NCI-H510A treated with DMSO at 0.1 percent for 48 hours (cell line): ENCODE measurements around the gene SPTLC1.
"Not testable (repeated sequence)": the region's sequence is repeated elsewhere in the genome, so short reads cannot be mapped to it uniquely, and the experiment has no call there.

Experiments
- DNase-seq: peaks from one replicate; lab custom pipeline; 2025; lab: John Stamatoyannopoulos, UW

Gene SPTLC1

GRCh38 chr9:92030367-92030766 lies 84.8 kb downstream of the SPTLC1 start:
- no peak for DNase-seq

GRCh38 chr9:92029553-92029952 lies 85.7 kb downstream of the SPTLC1 start:
- DNase-seq: no peak

DNA sequence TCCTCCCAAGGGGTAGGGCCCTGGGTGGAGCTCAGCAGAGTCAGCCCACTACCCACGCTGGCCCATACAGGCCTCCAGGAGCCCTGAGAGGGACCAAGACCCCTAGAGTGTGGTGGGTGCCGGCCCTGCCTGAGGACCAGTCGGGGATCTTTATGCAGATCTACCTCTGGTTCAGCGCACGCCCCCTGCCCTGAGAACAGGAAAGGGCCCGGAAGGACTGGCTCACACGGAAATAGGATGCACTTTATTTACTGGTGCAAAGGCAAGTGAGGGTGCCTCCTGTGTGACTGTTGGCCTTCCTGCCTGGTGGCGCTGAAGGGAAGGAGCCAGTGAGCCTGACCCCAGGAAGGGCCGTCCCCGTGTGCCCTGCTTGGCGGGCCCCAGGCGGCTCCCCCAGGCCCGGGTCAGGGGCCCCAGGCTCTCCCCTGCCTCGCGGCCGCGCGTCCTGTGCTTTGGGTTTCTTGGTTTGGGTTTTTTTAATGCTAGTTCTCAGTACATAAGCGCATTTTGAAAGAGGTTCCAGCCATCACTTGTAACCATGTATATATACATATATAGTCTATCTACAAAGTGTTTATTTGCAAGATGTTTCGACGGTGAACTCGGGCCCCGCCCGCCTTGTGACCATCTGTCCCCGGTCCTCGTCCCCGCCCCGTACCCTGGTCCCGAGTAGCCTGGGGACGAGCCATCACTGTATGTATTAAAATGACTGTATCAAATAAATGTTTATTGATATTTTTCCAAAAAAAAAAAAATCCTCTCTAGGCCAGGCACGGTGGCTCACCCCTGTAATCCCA lies 88.8 kb downstream of the SPTLC1 start:
- no peak for DNase-seq

DNA sequence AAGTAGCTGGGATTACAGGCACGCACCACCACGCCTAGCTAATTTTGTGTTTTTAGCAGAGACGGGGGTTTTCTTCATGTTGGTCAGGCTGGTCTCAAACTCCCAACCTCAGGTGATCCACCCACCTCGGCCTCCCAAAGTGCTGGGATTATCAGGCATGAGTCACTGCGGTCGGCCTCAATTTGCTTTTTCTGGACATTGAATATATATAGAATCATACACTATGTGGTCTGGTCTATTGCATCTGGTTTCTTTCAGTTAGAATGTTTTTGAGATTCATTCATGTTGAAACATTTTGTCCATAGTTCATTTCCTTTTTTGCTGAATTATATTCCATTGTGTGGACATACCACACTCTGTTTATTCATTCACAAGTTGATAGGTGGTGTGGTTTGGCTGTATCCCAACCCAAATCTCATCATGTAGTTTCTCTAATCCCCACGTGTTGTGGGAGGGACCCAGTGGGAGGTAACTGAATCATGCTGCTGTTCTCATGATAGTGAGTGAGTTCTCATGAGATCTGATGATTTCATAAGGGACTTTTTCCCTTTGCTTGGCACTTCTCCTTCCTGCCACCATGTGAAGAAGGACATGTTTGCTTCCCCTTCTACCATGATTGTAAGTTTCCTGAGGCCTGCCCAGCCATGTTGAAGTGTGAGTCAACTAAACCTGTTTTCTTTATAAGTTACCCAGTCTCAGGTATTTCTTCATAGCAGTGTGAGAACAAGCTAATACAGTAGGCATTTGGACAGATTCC lies 93.2 kb downstream of the SPTLC1 start:
- DNase-seq: not testable (repeated sequence)

DNA sequence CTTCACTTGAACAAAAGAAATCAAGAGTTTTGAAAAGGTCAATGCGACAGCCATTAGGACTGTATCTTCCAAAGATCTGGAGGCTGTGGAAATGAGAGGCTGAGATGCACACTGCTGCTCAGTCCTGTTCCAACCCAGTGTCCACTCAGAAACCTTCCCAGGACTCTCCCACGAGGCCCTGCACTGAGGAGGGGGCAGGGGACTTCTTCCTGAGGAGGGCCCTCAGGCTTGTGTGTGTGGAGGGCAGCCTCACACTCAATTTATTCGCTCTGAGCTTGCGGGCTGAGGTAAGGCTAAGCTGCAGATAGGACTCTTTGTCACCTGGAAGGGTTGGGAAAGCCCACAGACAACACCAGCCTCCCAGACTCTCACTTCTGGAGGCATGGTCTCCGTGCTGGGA lies 95.6 kb downstream of the SPTLC1 start:
- no peak for DNase-seq

- no peak for DNase-seq
These were observed 104.3 kb downstream of the SPTLC1 start for GRCh38 chr9:92010705-92011536.

DNA sequence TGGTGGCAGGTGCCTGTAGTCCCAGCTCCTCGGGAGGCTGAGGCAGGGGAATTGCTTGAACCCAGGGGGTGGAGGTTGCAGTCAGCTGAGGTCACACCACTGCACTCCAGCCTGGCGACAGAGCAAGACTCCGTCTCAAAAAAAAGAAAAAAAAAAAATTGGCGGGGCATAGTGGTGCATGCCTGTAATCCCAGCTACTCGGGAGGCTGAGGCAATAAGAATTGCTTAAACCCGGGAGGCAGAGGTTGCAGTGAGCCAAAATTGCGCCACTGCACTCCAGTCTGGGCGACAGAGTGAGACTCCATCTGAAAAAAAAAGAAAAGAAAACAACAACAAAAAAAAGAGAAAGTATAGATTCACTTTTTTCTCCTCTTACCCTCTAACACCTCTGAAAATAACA lies 105.0 kb downstream of the SPTLC1 start:
- not testable (repeated sequence) for DNase-seq

GRCh38 chr9:92008041-92008440 lies 107.2 kb downstream of the SPTLC1 start:
- no peak for DNase-seq

- no peak for DNase-seq
These were observed 111.2 kb downstream of the SPTLC1 start for GRCh38 chr9:92004045-92004392.

DNA sequence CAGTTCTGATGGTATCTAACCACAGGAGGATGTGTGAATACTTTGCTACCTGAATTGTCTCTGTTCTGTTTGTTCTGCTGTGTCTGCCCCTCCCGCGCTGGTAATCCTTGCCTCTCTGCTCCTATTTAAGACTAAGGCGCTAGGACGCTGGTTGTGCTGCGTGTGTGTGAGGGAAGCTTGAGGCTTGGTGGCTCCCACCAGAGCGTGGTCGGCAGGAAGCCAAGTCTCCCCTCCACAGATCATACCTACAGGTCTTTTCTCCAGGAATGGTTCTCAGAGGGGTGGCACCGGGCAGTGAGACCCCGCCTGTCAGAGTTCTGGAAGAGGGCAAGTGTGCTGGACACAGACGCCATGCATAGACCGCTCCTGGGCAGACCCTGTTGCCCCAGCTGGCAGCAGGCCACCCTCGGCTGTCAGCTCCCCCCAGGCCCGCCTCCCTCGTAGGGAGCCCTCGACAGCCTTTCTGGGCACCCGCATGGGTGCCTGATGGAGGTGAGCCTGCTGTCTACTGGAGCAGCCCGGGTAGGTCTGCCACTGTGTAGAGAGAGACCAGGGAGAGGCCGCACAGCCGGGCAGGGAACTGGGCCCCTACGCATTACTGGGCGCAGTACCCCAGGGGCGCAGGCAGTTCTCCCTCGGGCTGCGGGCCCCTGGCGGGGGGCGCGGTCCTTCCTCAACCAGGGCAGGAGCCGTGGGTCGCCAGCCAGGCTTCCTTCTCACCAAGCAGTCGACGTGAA lies 111.7 kb downstream of the SPTLC1 start:
- DNase-seq: no peak

- not testable (repeated sequence) for DNase-seq
These were observed 113.3 kb downstream of the SPTLC1 start for GRCh38 chr9:92001948-92002347.

- no peak for DNase-seq
These were observed 114.0 kb downstream of the SPTLC1 start for GRCh38 chr9:92001244-92001643.

- no peak for DNase-seq
These were observed 120.1 kb downstream of the SPTLC1 start for GRCh38 chr9:91995000-91995655.

GRCh38 chr9:91994422-91994821 lies 120.8 kb downstream of the SPTLC1 start:
- peak; percentile 65 for DNase-seq

DNA sequence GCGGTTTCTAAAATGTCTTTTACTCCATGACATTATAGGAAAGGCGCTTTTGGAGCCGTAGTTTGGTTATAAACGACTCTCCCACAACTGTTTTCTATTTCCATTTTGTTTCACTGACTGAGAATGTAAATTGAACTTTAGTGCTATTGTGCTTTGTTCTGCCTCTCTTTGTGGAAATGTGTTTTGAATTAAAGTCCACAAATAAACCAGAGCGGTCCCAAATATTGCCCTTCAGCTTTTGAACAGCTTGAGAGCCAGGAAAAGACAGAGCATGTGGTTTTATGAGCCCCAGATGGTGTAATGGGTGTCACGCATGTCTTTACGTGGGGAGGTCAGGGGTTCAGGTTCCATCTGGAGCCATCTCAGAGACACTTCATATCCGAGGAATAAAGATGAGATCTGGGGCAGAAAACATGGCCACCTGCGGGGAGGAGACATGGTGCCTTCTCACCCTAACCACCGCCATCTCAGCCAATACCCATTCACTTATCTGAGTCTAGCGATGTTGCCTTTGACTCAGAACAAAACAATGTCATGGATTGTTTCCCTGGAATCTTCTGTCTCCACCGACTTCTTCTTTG lies 122.7 kb downstream of the SPTLC1 start:
- no peak for DNase-seq

DNA sequence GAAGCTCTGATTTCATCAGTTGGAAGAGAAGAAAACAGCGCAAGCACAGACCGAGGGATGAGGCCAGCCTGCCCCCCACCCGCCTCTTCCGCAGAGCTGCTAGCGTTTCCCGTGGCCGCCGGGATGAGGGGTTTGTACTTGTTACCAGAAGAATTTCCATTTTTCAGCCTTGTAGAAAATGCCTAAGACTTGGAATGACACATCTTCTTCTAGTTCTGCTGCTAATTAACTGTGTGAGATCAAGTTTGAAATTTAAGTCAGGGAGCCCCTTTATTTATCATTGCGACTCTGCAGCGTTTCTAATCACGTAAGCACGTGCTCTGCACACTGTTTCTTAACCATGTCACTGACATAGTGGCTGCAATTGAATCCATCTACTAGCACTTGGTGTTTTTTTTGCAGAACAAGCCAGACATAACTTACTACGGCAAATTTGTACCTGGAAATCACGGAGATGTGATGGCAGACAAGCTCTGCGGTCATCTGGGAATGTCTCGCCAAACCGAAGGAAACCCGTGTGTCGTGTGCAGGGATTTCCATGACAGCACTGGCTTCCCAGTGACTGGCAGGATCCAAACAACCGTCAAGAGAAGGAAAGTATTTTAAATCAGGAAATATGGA lies 123.4 kb downstream of the SPTLC1 start:
- no peak for DNase-seq

- no peak for DNase-seq
These were observed 129.0 kb downstream of the SPTLC1 start for GRCh38 chr9:91986248-91986647.

DNA sequence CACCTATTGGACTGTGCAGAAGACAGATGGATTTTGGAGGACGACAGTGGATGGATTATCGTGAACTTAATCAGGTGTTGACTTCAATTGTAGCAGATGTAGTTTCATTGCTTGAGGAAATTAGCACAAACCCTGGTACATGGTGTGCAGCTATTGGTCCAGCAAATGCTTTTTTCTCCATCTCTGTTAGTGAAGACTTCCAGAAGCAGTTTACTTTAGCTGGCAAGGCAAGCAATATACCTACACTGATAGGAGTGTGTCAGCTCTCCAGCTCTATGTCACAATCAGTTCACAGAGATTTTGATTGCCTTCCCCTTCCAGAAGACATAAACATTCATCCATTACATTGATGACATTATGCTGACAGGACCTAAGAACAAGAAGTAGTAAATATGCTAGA lies 129.5 kb downstream of the SPTLC1 start:
- no peak for DNase-seq
